Activated T-helper 17 cell treated with anti-CD3 and anti-CD28 coated beads, Interleukin-2, amount 50 U/mL, for 72 hours (primary cell): ENCODE results near the gene FOXJ1. TPM values are rescaled to one million over a fixed set of nuclear protein-coding genes. Genes with fewer than 3 reads are reported as not detected.
"Not testable (repeated sequence)": the region's sequence is repeated elsewhere in the genome, so short reads cannot be mapped to it uniquely, and the experiment has no call there.

Source experiments
- ATAC-seq: fragments of 150-1000 bp; cut with Tn5 transposase; replicated peaks from 2 replicates; pipeline ENCODE4 v1.10.0; 2021; ENCODE audit warnings: mild to moderate bottlenecking, moderate library complexity
- H3K27ac Mint-ChIP-seq: one replicate; pipeline ENCODE4 v1.8.0; 2022; ENCODE audit warnings: mixed read lengths
- H3K27me3 Mint-ChIP-seq: one replicate; pipeline ENCODE4 v1.8.0; 2022; ENCODE audit warnings: mixed read lengths
- H3K36me3 Mint-ChIP-seq: one replicate; pipeline ENCODE4 v1.8.0; 2022; ENCODE audit warnings: low read depth, mild to moderate bottlenecking, mixed read lengths
- H3K4me1 Mint-ChIP-seq: one replicate; pipeline ENCODE4 v1.8.0; 2022; ENCODE audit warnings: mixed read lengths
- H3K4me3 Mint-ChIP-seq: one replicate; pipeline ENCODE4 v1.8.0; 2022; ENCODE audit warnings: mild to moderate bottlenecking, mixed read lengths
- H3K9me3 Mint-ChIP-seq: one replicate; pipeline ENCODE4 v1.8.0; 2022; ENCODE audit warnings: mixed read lengths
- total RNA-seq, 2 donors: library from RNA; stranded (reverse); gene quantifications; one replicate each; pipeline ENCODE4 v1.2.3, GENCODE V29; 2022

The FOXJ1 gene
- under 1 TPM in 1 of 2 donors, not detected in 1; 0.15 TPM for total RNA-seq

GRCh38 chr17:76141212-76142038 lies at the start of gene FOXJ1:
FOXJ1 (minus strand) TSS chr17:76141245; CDS start chr17:76140395, 850 bp downstream.
- peak; percentile 89 for ATAC-seq
- Mint-ChIP-seq H3K27me3 (peaks cover 6% of the 10 kb centered on the region), H3K36me3 (no peaks in the 10 kb centered on the region), H3K4me3 (peak within 1 kb of the TSS; percentile 70), H3K4me1 (peaks cover 29% of the 10 kb centered on the region), H3K27ac (no peak within 1 kb of the TSS), H3K9me3 (no peaks in the 10 kb centered on the region)

- no peak for ATAC-seq
- H3K27ac Mint-ChIP-seq = peak overlapping the region; percentile 91
- H3K4me3 Mint-ChIP-seq = peak overlapping the region; percentile 84
- peaks cover 55% of the 10 kb centered on the region for H3K4me1 Mint-ChIP-seq
- H3K27me3 Mint-ChIP-seq = no peaks in the 10 kb centered on the region
- H3K9me3 Mint-ChIP-seq = no peaks in the 10 kb centered on the region
- H3K36me3 Mint-ChIP-seq = no peaks in the 10 kb centered on the region
Measured at GRCh38 chr17:76189741-76190140, 48.7 kb upstream of the FOXJ1 start.

- no peaks in the 10 kb centered on the region for H3K9me3 Mint-ChIP-seq
- H3K27me3 Mint-ChIP-seq = no peaks in the 10 kb centered on the region
- no peak for ATAC-seq
- peaks cover 55% of the 10 kb centered on the region for H3K4me1 Mint-ChIP-seq
- H3K4me3 Mint-ChIP-seq = peak overlapping the region; percentile 84
- no peaks in the 10 kb centered on the region for H3K36me3 Mint-ChIP-seq
- peak overlapping the region; percentile 91 for H3K27ac Mint-ChIP-seq
Measured at GRCh38 chr17:76189247-76189646, 48.2 kb upstream of the FOXJ1 start.

- ATAC-seq = no peak
- no peaks in the 10 kb centered on the region for H3K36me3 Mint-ChIP-seq
- H3K9me3 Mint-ChIP-seq = no peaks in the 10 kb centered on the region
- no peaks in the 10 kb centered on the region for H3K27me3 Mint-ChIP-seq
- H3K4me3 Mint-ChIP-seq = peak overlapping the region; percentile 84
- peak overlapping the region; percentile 6 for H3K27ac Mint-ChIP-seq
- peaks cover 47% of the 10 kb centered on the region for H3K4me1 Mint-ChIP-seq
Measured at GRCh38 chr17:76188213-76189016, 47.4 kb upstream of the FOXJ1 start.

GRCh38 chr17:76186774-76187173 lies 45.7 kb upstream of the FOXJ1 start:
- Mint-ChIP-seq H3K4me1 (peaks cover 38% of the 10 kb centered on the region), H3K27ac (peak overlapping the region; percentile 46), H3K4me3 (peak overlapping the region; percentile 52)
- not testable (repeated sequence) for ATAC-seq, H3K36me3 Mint-ChIP-seq, H3K9me3 Mint-ChIP-seq, H3K27me3 Mint-ChIP-seq

GRCh38 chr17:76184290-76184689 lies 43.2 kb upstream of the FOXJ1 start:
- Mint-ChIP-seq H3K9me3 (no peaks in the 10 kb centered on the region), H3K36me3 (no peaks in the 10 kb centered on the region), H3K4me1 (peaks cover 46% of the 10 kb centered on the region), H3K27ac (no peak overlapping the region), H3K27me3 (no peaks in the 10 kb centered on the region), H3K4me3 (peak overlapping the region; percentile 14)
- no peak for ATAC-seq

GRCh38 chr17:76182016-76182764 lies 41.1 kb upstream of the FOXJ1 start:
- no peaks in the 10 kb centered on the region for H3K9me3 Mint-ChIP-seq
- ATAC-seq = peak; percentile 77
- H3K36me3 Mint-ChIP-seq = no peaks in the 10 kb centered on the region
- H3K27me3 Mint-ChIP-seq = no peaks in the 10 kb centered on the region
- peaks cover 29% of the 10 kb centered on the region for H3K4me1 Mint-ChIP-seq
- peak overlapping the region; percentile 22 for H3K27ac Mint-ChIP-seq
- peak overlapping the region; percentile 76 for H3K4me3 Mint-ChIP-seq

- Mint-ChIP-seq H3K9me3 (no peaks in the 10 kb centered on the region), H3K4me1 (peaks cover 25% of the 10 kb centered on the region), H3K36me3 (no peaks in the 10 kb centered on the region), H3K27me3 (no peaks in the 10 kb centered on the region), H3K4me3 (peak overlapping the region; percentile 76), H3K27ac (peak overlapping the region; percentile 83)
- ATAC-seq = peak; percentile 90
Measured at GRCh38 chr17:76179496-76180467, 38.7 kb upstream of the FOXJ1 start.

GRCh38 chr17:76178124-76178523 lies 37.1 kb upstream of the FOXJ1 start:
- Mint-ChIP-seq H3K9me3 (no peaks in the 10 kb centered on the region), H3K4me3 (no peak overlapping the region), H3K27me3 (no peaks in the 10 kb centered on the region), H3K27ac (peak overlapping the region; percentile 83), H3K36me3 (no peaks in the 10 kb centered on the region), H3K4me1 (peaks cover 19% of the 10 kb centered on the region)
- ATAC-seq = no peak

- H3K27ac Mint-ChIP-seq = no peak overlapping the region
- H3K36me3 Mint-ChIP-seq = no peaks in the 10 kb centered on the region
- H3K4me3 Mint-ChIP-seq = no peak overlapping the region
- ATAC-seq = no peak
- H3K9me3 Mint-ChIP-seq = no peaks in the 10 kb centered on the region
- no peaks in the 10 kb centered on the region for H3K27me3 Mint-ChIP-seq
- peaks cover 15% of the 10 kb centered on the region for H3K4me1 Mint-ChIP-seq
Measured at GRCh38 chr17:76176701-76177574, 35.9 kb upstream of the FOXJ1 start.

- Mint-ChIP-seq H3K4me1 (no peaks in the 10 kb centered on the region), H3K9me3 (no peaks in the 10 kb centered on the region), H3K4me3 (no peak overlapping the region), H3K27me3 (no peaks in the 10 kb centered on the region), H3K36me3 (peaks cover 3% of the 10 kb centered on the region), H3K27ac (no peak overlapping the region)
- ATAC-seq = no peak
Measured at GRCh38 chr17:76174037-76174436, 33.0 kb upstream of the FOXJ1 start.

- no peaks in the 10 kb centered on the region for H3K4me1 Mint-ChIP-seq
- no peak for ATAC-seq
- no peaks in the 10 kb centered on the region for H3K27me3 Mint-ChIP-seq
- H3K4me3 Mint-ChIP-seq = no peak overlapping the region
- H3K27ac Mint-ChIP-seq = no peak overlapping the region
- no peaks in the 10 kb centered on the region for H3K9me3 Mint-ChIP-seq
- peaks cover 8% of the 10 kb centered on the region for H3K36me3 Mint-ChIP-seq
Measured at GRCh38 chr17:76173474-76173873, 32.4 kb upstream of the FOXJ1 start.

- Mint-ChIP-seq H3K27me3 (no peaks in the 10 kb centered on the region), H3K36me3 (peaks cover 14% of the 10 kb centered on the region), H3K27ac (no peak overlapping the region), H3K9me3 (no peaks in the 10 kb centered on the region), H3K4me3 (no peak overlapping the region), H3K4me1 (no peaks in the 10 kb centered on the region)
- no peak for ATAC-seq
Measured at GRCh38 chr17:76171706-76172105, 30.7 kb upstream of the FOXJ1 start.
